H1 (cell line): ENCODE results near the gene ADRA2B. TPM values are rescaled to one million over a fixed set of nuclear protein-coding genes. Genes with fewer than 3 reads are reported as not detected.

Experiments used
- CTCF ChIA-PET: fragments of 300-600 bp; sonication (Branson Sonifier 250); formaldehyde crosslinking; loops from one replicate; lab custom pipeline; 2021; ENCODE audit not compliant: partially characterized antibody; lab: Charles Lee
- POLR2A ChIA-PET: fragments of 300-600 bp; sonication (Branson Sonifier 250); formaldehyde crosslinking; loops from one replicate; lab custom pipeline; 2021; ENCODE audit warnings: inconsistent platforms; ENCODE audit not compliant: partially characterized antibody; lab: Charles Lee
- DNase-seq, 2 experiments: peaks; one replicate each; pipeline versions ENCODE4 v3.0.0 to v3.0.0-alpha.2; 2010 to 2022; ENCODE audit warnings: low spot score in 2 of 2, low read depth in 1 of 2, mixed read lengths in 1 of 2
- FAIRE-seq: peaks from 2 replicates; lab custom pipeline; 2011; peaks lifted over from hg19 to GRCh38; lab: Jason Lieb, UNC
- H2AFZ ChIP-seq: 2 replicates; pipeline ENCODE4 v1.8.1; 2012; ENCODE audit warnings: low read length, inconsistent platforms
- H2AK5ac ChIP-seq: 2 replicates; pipeline ENCODE4 v1.6.1; 2013; ENCODE audit warnings: low read depth, low read length
- H2BK120ac ChIP-seq: replicated peaks from 2 replicates; pipeline ENCODE3; 2013; ENCODE audit warnings: low read depth, low read length, inconsistent platforms
- H2BK12ac ChIP-seq: 2 replicates; pipeline ENCODE4 v1.6.1; 2013; ENCODE audit warnings: low read depth, low read length
- H2BK15ac ChIP-seq: 2 replicates; pipeline ENCODE4 v1.6.1; 2013; ENCODE audit warnings: low read length
- H2BK20ac ChIP-seq: 2 replicates; pipeline ENCODE4 v1.6.1; 2013; ENCODE audit warnings: low read length
- H2BK5ac ChIP-seq: 2 replicates; pipeline ENCODE4 v1.6.1; 2013; ENCODE audit warnings: low read depth, low read length
- H3K14ac ChIP-seq: 2 replicates; pipeline ENCODE4 v1.6.1; 2013; ENCODE audit warnings: inconsistent platforms; ENCODE audit not compliant: insufficient read length
- H3K18ac ChIP-seq: 2 replicates; pipeline ENCODE4 v1.6.1; 2013; ENCODE audit warnings: low read length; ENCODE audit errors: extremely low read depth
- H3K23ac ChIP-seq: 2 replicates; pipeline ENCODE4 v1.6.1; 2013; ENCODE audit warnings: inconsistent platforms; ENCODE audit not compliant: insufficient read length
- H3K23me2 ChIP-seq: 2 replicates; pipeline ENCODE4 v1.6.1; 2013; ENCODE audit warnings: low read depth, low read length
- H3K27ac ChIP-seq: 2 replicates; pipeline ENCODE4 v1.6.1; 2011; ENCODE audit warnings: low read depth, low read length, inconsistent platforms
- H3K27me3 ChIP-seq, 4 experiments: replicated peaks in 1 of 4; 1 replicate in 1 of 4; 2 replicates in 3 of 4; pipeline versions ENCODE4 v1.6.1 to v1.8.1; 2011 to 2013; ENCODE audit warnings: low read length in 3 of 4, mild to moderate bottlenecking in 3 of 4, inconsistent platforms in 2 of 4, mixed read lengths in 2 of 4, moderate library complexity in 1 of 4; ENCODE audit not compliant: control insufficient read depth in 3 of 4, insufficient read depth in 3 of 4; ENCODE audit errors: extremely low read depth in 1 of 4
- H3K36me3 ChIP-seq, 4 experiments: 2 replicates each; pipeline versions ENCODE4 v1.6.1 to v1.8.1; 2011 to 2013; ENCODE audit warnings: mild to moderate bottlenecking in 4 of 4, low read length in 3 of 4, moderate library complexity in 2 of 4, control low read depth in 1 of 4, inconsistent platforms in 1 of 4; ENCODE audit not compliant: insufficient read depth in 4 of 4, control insufficient read depth in 2 of 4
- H3K4ac ChIP-seq: replicated peaks from 2 replicates; pipeline ENCODE3; 2013; ENCODE audit warnings: low read length, low read depth, mixed read lengths, inconsistent platforms; ENCODE audit not compliant: insufficient read length
- H3K4me1 ChIP-seq, 4 experiments: replicated peaks in 1 of 4; 1 replicate in 1 of 4; 2 replicates in 3 of 4; pipeline versions ENCODE4 v1.6.1 to v1.8.1; 2011 to 2013; ENCODE audit warnings: low read length in 3 of 4, inconsistent platforms in 2 of 4, mixed read lengths in 1 of 4; ENCODE audit not compliant: insufficient read depth in 4 of 4, control insufficient read depth in 3 of 4
- H3K4me2 ChIP-seq, 2 experiments: 2 replicates each; pipeline versions ENCODE4 v1.6.1 to v1.8.1; 2011 to 2013; ENCODE audit warnings: low read depth in 2 of 2, low read length in 2 of 2, control low read depth in 1 of 2, inconsistent platforms in 1 of 2, mild to moderate bottlenecking in 1 of 2; ENCODE audit not compliant: insufficient read depth in 1 of 2
- H3K4me3 ChIP-seq, 4 experiments: fragments of 200-600, 300-600 bp in 1 of 4; sonication (generic), shearing (Covaris generic), sonication (Bioruptor Twin) in 1 of 4; 2 replicates each; pipeline versions ENCODE4 v1.5.1 to v1.8.1; 2011 to 2016; ENCODE audit warnings: low read length in 4 of 4, low read depth in 3 of 4, control low read depth in 2 of 4, inconsistent platforms in 2 of 4, mild to moderate bottlenecking in 2 of 4, mixed read lengths in 1 of 4, moderate library complexity in 1 of 4; ENCODE audit not compliant: insufficient read depth in 2 of 4; ENCODE audit errors: extremely low read depth in 1 of 4
- H3K56ac ChIP-seq: replicated peaks from 2 replicates; pipeline ENCODE3; 2013; ENCODE audit warnings: low read depth, mild to moderate bottlenecking, mixed read lengths, low read length, inconsistent platforms; ENCODE audit not compliant: insufficient read length
- H3K79me1 ChIP-seq: 2 replicates; pipeline ENCODE4 v1.6.1; 2013; ENCODE audit warnings: low read depth, low read length, control low read depth
- H3K79me2 ChIP-seq, 2 experiments: 2 replicates each; pipeline versions ENCODE4 v1.6.1 to v1.8.1; 2012 to 2013; ENCODE audit warnings: low read length in 2 of 2, mild to moderate bottlenecking in 2 of 2, inconsistent platforms in 1 of 2; ENCODE audit not compliant: insufficient read depth in 2 of 2, control insufficient read depth in 1 of 2
- H3K9ac ChIP-seq, 4 experiments: replicated peaks in 1 of 4; 1 replicate in 1 of 4; 2 replicates in 3 of 4; pipeline versions ENCODE4 v1.6.1 to v1.8.1; 2011 to 2013; ENCODE audit warnings: low read depth in 3 of 4, low read length in 3 of 4, control low read depth in 2 of 4, mild to moderate bottlenecking in 2 of 4, moderate library complexity in 2 of 4, inconsistent platforms in 1 of 4; ENCODE audit errors: extremely low read depth in 1 of 4
- H3K9me3 ChIP-seq, 2 experiments: 2 replicates each; pipeline versions ENCODE4 v1.6.1 to v1.8.1; 2012 to 2013; ENCODE audit warnings: mild to moderate bottlenecking in 2 of 2, moderate library complexity in 2 of 2, control low read depth in 1 of 2, inconsistent platforms in 1 of 2, low read depth in 1 of 2, low read length in 1 of 2, mixed read lengths in 1 of 2; ENCODE audit not compliant: insufficient read depth in 2 of 2
- H4K20me1 ChIP-seq, 2 experiments: replicated peaks in 1 of 2; 2 replicates each; pipeline versions ENCODE3 to v1.8.1; 2011 to 2013; ENCODE audit warnings: inconsistent platforms in 2 of 2, low read length in 2 of 2, mild to moderate bottlenecking in 1 of 2; ENCODE audit not compliant: insufficient read depth in 2 of 2, control insufficient read depth in 1 of 2
- H4K5ac ChIP-seq: 2 replicates; pipeline ENCODE4 v1.6.1; 2013; ENCODE audit warnings: low read length, low read depth, mixed read lengths, inconsistent platforms; ENCODE audit not compliant: insufficient read length
- H4K8ac ChIP-seq: 2 replicates; pipeline ENCODE4 v1.8.0; 2013; ENCODE audit warnings: mild to moderate bottlenecking, moderate library complexity, low read length, inconsistent platforms; ENCODE audit not compliant: insufficient read depth; ENCODE audit errors: extremely low read depth
- H4K91ac ChIP-seq: replicated peaks from 2 replicates; pipeline ENCODE3; 2013; ENCODE audit warnings: low read length, mixed read lengths, inconsistent platforms; ENCODE audit not compliant: insufficient read length
- ASH2L ChIP-seq: fragments of 200-600, 300-600 bp; sonication (generic); IDR thresholded peaks from one replicate; pipeline ENCODE4 v1.7.1; 2017; ENCODE audit warnings: low read length
- CEBPB ChIP-seq: IDR thresholded peaks from 2 replicates; pipeline ENCODE4 v1.6.1; 2012; ENCODE audit warnings: low read depth, low read length
- CHD1 ChIP-seq: IDR thresholded peaks from 2 replicates; pipeline ENCODE4 v1.6.1; 2012; ENCODE audit warnings: low read depth, low read length, improper control_type of control experiment
- CTBP2 ChIP-seq: IDR thresholded peaks from 2 replicates; pipeline ENCODE4 v1.7.0; 2011; ENCODE audit warnings: borderline replicate concordance, mild to moderate bottlenecking, moderate library complexity, mixed read lengths, low read length; ENCODE audit not compliant: insufficient read depth, insufficient read length
- EP300 ChIP-seq, 2 experiments: IDR thresholded peaks; 1 replicate in 1 of 2; 2 replicates in 1 of 2; pipeline ENCODE4 v1.6.1; 2011 to 2012; ENCODE audit warnings: low read depth in 2 of 2, low read length in 2 of 2, mild to moderate bottlenecking in 2 of 2, borderline replicate concordance in 1 of 2, inconsistent platforms in 1 of 2, moderate library complexity in 1 of 2
- HDAC6 ChIP-seq: IDR thresholded peaks from one replicate; pipeline ENCODE4 v1.7.1; 2012; ENCODE audit warnings: low read depth, mild to moderate bottlenecking, inconsistent platforms, low read length, moderate library complexity
- KDM5A ChIP-seq: fragments of 200-600 bp; IDR thresholded peaks from 2 replicates; pipeline ENCODE4 v1.7.1; 2012; ENCODE audit warnings: mild to moderate bottlenecking, low read length, inconsistent platforms, mixed read lengths
- POU5F1 ChIP-seq: IDR thresholded peaks from 2 replicates; pipeline ENCODE4 v1.6.1; 2011; ENCODE audit warnings: low read depth, mild to moderate bottlenecking, low read length, moderate library complexity
- RFX5 ChIP-seq: IDR thresholded peaks from 2 replicates; pipeline ENCODE4 v1.6.1; 2011; ENCODE audit warnings: low read depth, low read length, improper control_type of control experiment, borderline replicate concordance
- RXRA ChIP-seq: IDR thresholded peaks from 2 replicates; pipeline ENCODE4 v1.6.1; 2011; ENCODE audit warnings: low read depth, mild to moderate bottlenecking, low read length, moderate library complexity; ENCODE audit not compliant: insufficient read depth
- SIRT6 ChIP-seq: IDR thresholded peaks from one replicate; pipeline ENCODE4 v1.7.1; 2012; ENCODE audit warnings: low read length, inconsistent platforms
- SIX5 ChIP-seq: IDR thresholded peaks from 2 replicates; pipeline ENCODE4 v1.6.1; 2011; ENCODE audit warnings: mild to moderate bottlenecking, low read depth, low read length
- TEAD4 ChIP-seq: IDR thresholded peaks from 2 replicates; pipeline ENCODE4 v1.6.1; 2012; ENCODE audit warnings: low read depth, low read length, inconsistent platforms, mixed read lengths
- ZNF274 ChIP-seq: IDR thresholded peaks from 2 replicates; pipeline ENCODE4 v1.7.0; 2012; ENCODE audit warnings: low read length, borderline replicate concordance; ENCODE audit errors: extremely low read depth
- WGBS, 2 experiments: shearing (Covaris generic) in 1 of 2; methylation state at CpG; one replicate each; pipeline versions ENCODE4 v1.1.6 to v1.1.7; 2013 to 2015; ENCODE audit warnings: low lambda C conversion rate in 2 of 2, mixed read lengths in 2 of 2, inconsistent platforms in 1 of 2, low coverage in 1 of 2, missing lambda C conversion rate in 1 of 2; ENCODE audit not compliant: insufficient replicate concordance in 2 of 2, insufficient coverage in 1 of 2, insufficient read length in 1 of 2; ENCODE audit errors: extremely low coverage in 1 of 2, missing lambda C conversion rate in 1 of 2; 5-methylcytosine and 5-hydroxymethylcytosine counted together
- polyA plus RNA-seq, 7 experiments: library from polyadenylated mRNA; depleted of rRNA in 3 of 7; stranded (reverse) in 5 of 7; unstranded in 2 of 7; fragments of >200 nt in 5 of 7; fragments of 200-250 nt in 2 of 7; gene quantifications; 1 replicate in 5 of 7; 2 replicates in 1 of 7; 4 replicates in 1 of 7; pipeline versions ENCODE4 v1.2.1 to v1.2.3, GENCODE V29; 2011 to 2013; ENCODE audit warnings: missing spikeins in 2 of 7, mixed read lengths in 2 of 7
- total RNA-seq: library from RNA; stranded (reverse); fragmentation: NEBNext Ultra II Directional; extraction: Animal tissue kit (Norgen Biotek cat#: 25700); gene quantifications from 2 replicates; pipeline ENCODE4 v1.2.1, GENCODE V29; 2021

The ADRA2B gene
- total and polyA plus RNA-seq, 2 of the 8 experiments (the other 6 are each of a cell fraction or from before 2014, with no cell fraction given) = 5.8 to 6.5 TPM

- no peak overlapping the region for H4K91ac ChIP-seq
- H3K79me2 ChIP-seq = no peaks in the 10 kb centered on the region
- CTCF ChIA-PET = interaction anchor here (0.6 to 3.0 kb wide), 14 partner anchors 8 to 83 kb away, joined by 3 to 12 read pairs (median 6); partner anchors contain the start of gene ADRA2B
- H2AK5ac ChIP-seq = no peak overlapping the region
- H3K14ac ChIP-seq = no peak overlapping the region
- no peaks in the 10 kb centered on the region for H3K79me1 ChIP-seq
- H3K27me3 ChIP-seq = no peaks in the 10 kb centered on the region; a peak in 1 of 7 replicates
- H4K20me1 ChIP-seq = no peaks in the 10 kb centered on the region
- no peak overlapping the region for H3K23ac ChIP-seq
- H2BK20ac ChIP-seq = peak overlapping the region; percentile 6; the same call in 1 of the 2 replicates
- H2AFZ ChIP-seq = peak overlapping the region; percentile 49
- no peaks in the 10 kb centered on the region for H3K9me3 ChIP-seq
- no peaks in the 10 kb centered on the region for H3K36me3 ChIP-seq
- H4K5ac ChIP-seq = peak overlapping the region; percentile 30
- no peak overlapping the region for H3K4ac ChIP-seq
- FAIRE-seq (no peak), DNase-seq (peak in 1 of 2 experiments; percentile 48)
- no peak overlapping the region for H3K4me2 ChIP-seq
- H2BK15ac ChIP-seq = peak overlapping the region; percentile 95; the same call in 1 of the 2 replicates
- POLR2A ChIA-PET = interaction anchor here (1.7 kb wide), 1 partner anchor 10 kb away, joined by 11 read pairs; no protein-coding TSS in a partner anchor
- H2BK120ac ChIP-seq = no peak overlapping the region
- no peak overlapping the region for H3K27ac ChIP-seq
- H3K9ac ChIP-seq = no peak overlapping the region
- peak overlapping the region; percentile 72; the same call in 1 of the 2 replicates for H3K18ac ChIP-seq
- peak overlapping the region; percentile 32 for H4K8ac ChIP-seq
- H3K4me3 ChIP-seq = no peak overlapping the region
- peak overlapping the region; percentile 5; the same call in 1 of the 2 replicates for H2BK12ac ChIP-seq
- 90% methylated on average over 14 of the region's 14 CpGs; no CpG with 5 or more reads in 1 of the 2 experiments for WGBS, 2 experiments
- H2BK5ac ChIP-seq = peak overlapping the region; percentile 20; the same call in 1 of the 2 replicates
- peaks cover 3 to 24% (median 10%) of the 10 kb centered on the region in 4 experiments for H3K4me1 ChIP-seq
- H3K56ac ChIP-seq = no peak overlapping the region
- H3K23me2 ChIP-seq = no peaks in the 10 kb centered on the region
- TF ChIP-seq ASH2L (no peak), TEAD4 (no peak), POU5F1 (no peak), ZNF274 (no peak), RXRA (no peak), HDAC6 (no peak), SIRT6 (no peak), SIX5 (no peak), CTBP2 (no peak), EP300 (IDR thresholded peaks at IDR 0.05; ENCODE audit: borderline replicate concordance in 1 of 2, low read depth in 2 of 2, low read length in 2 of 2) (no peak), CEBPB (no peak), CHD1 (no peak), KDM5A (no peak), RFX5 (no peak)
These were observed 25.1 kb downstream of the ADRA2B start for GRCh38 chr2:96091141-96091710.
